Vagina (tissue), 2 donors: ENCODE results near the gene TCHH. TPM values are rescaled to one million over a fixed set of nuclear protein-coding genes. Genes with fewer than 3 reads are reported as not detected.

Experiments used
- DNase-seq, 2 donors: peaks; one replicate each; pipeline ENCODE4 v3.0.0-alpha.2; 2017; ENCODE audit errors: extremely low spot score in 2 of 2
- H3K27ac ChIP-seq: fragments of 200-600 bp; sonication (generic); one replicate; pipeline ENCODE4 v1.5.1; 2019
- H3K27me3 ChIP-seq: fragments of 200-600 bp; sonication (generic); one replicate; pipeline ENCODE4 v1.5.1; 2019
- H3K36me3 ChIP-seq, 2 donors: fragments of 200-600 bp; sonication (generic); one replicate each; pipeline ENCODE4 v1.5.1; 2017 to 2019
- H3K4me1 ChIP-seq: fragments of 200-600 bp; sonication (generic); one replicate; pipeline ENCODE4 v1.5.1; 2019
- H3K4me3 ChIP-seq, 2 donors: fragments of 200-600 bp; sonication (generic); 1 replicate in 1 of 2; 2 replicates in 1 of 2; pipeline ENCODE4 v1.5.1; 2016 to 2019
- H3K9me3 ChIP-seq: fragments of 200-600 bp; sonication (generic); one replicate; pipeline ENCODE4 v1.5.1; 2019
- CTCF ChIP-seq, 3 experiments: fragments of 450-650 bp in 2 of 3; fragments of 200-600 bp in 1 of 3; sonication (generic) in 1 of 3; IDR thresholded peaks; one replicate each; pipeline ENCODE4 v1.5.1; 2017 to 2019; ENCODE audit warnings: antibody characterized with exemption in 3 of 3, mild to moderate bottlenecking in 2 of 3, moderate library complexity in 2 of 3
- POLR2A ChIP-seq, 2 donors: fragments of 450-650 bp; IDR thresholded peaks; one replicate each; pipeline ENCODE4 v1.6.1; 2017; ENCODE audit warnings: antibody characterized with exemption in 2 of 2, mild to moderate bottlenecking in 2 of 2, moderate library complexity in 2 of 2
- POLR2AphosphoS5 ChIP-seq, 2 donors: sonication (generic); formaldehyde crosslinking; IDR thresholded peaks; one replicate each; pipeline ENCODE4 v1.9.0; 2017; ENCODE audit warnings: antibody characterized with exemption in 2 of 2, mild to moderate bottlenecking in 2 of 2, low read depth in 1 of 2; ENCODE audit not compliant: insufficient read depth in 1 of 2
- intact Hi-C: fragments of 100-400 bp; cut with DNase I; formaldehyde crosslinking; loops from one replicate; pipeline ENCODE4 v1.15.1; 2023
- total RNA-seq: library from RNA; depleted of rRNA; stranded (reverse); fragments of >200 nt; gene quantifications from one replicate; pipeline ENCODE4 v1.2.3, GENCODE V29; 2016

The TCHH gene
- total RNA-seq, 1 donor from 2014 or later = 0.25 TPM

DNA sequence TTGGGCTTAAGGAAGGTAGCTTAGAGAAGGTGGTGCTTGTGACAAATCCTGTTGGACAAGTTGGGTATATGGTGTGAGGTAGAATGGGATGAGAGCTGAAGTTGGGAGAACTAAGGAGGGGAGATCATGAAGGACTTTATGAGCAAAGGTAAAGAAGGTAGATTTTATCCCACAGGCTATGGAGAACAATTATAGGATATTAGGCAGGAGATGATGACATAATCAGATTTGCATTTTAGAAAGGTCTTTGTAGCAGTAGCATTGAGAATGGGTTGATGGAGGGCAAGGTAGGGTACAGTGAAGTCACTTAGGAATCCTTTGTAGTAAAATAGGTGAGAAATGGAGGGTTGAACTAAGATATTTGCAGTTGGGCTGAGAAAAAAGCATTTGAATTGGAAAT, 14.9 kb upstream of the TCHH start:
- intact Hi-C loops = no loop called here
- TF ChIP-seq POLR2A (IDR thresholded peaks at IDR 0.05) = no peak
- TF ChIP-seq CTCF (IDR thresholded peaks at IDR 0.05) = no peak
- TF ChIP-seq POLR2AphosphoS5 (IDR thresholded peaks at IDR 0.05; ENCODE audit: insufficient read depth in 1 of 2, low read depth in 1 of 2) = no peak
- DNase-seq = no peak
- no peak overlapping the region for H3K4me3 ChIP-seq
- no peaks in the 10 kb centered on the region for H3K9me3 ChIP-seq
- no peaks in the 10 kb centered on the region for H3K36me3 ChIP-seq
- no peaks in the 10 kb centered on the region for H3K4me1 ChIP-seq
- no peaks in the 10 kb centered on the region for H3K27me3 ChIP-seq
- H3K27ac ChIP-seq = no peak overlapping the region

DNA sequence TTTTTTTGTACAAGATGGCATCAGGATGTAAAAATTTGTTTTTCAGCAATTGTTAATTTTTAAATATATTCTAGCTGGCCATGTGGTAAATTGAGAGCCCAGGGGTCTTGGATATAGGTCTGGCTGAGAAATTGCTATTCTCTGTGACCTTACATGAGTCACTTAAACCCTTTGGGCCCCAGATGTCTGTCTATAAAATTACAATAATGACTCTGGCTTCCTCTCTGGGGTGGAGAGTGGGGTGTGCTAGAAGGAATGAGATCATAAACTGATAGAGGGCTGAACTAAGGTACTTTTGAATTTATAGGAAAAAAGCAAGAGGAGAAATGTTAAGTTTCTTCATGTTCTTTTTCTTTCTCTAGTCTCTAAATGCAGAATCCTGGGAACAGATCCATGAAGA, 12.4 kb upstream of the TCHH start:
- Histone ChIP-seq H3K4me3 (no peak overlapping the region), H3K27me3 (no peaks in the 10 kb centered on the region), H3K4me1 (no peaks in the 10 kb centered on the region), H3K36me3 (no peaks in the 10 kb centered on the region), H3K9me3 (no peaks in the 10 kb centered on the region), H3K27ac (no peak overlapping the region)
- TF ChIP-seq POLR2A (IDR thresholded peaks at IDR 0.05) (no peak), POLR2AphosphoS5 (IDR thresholded peaks at IDR 0.05; ENCODE audit: insufficient read depth in 1 of 2, low read depth in 1 of 2) (no peak), CTCF (IDR thresholded peaks at IDR 0.05) (no peak)
- intact Hi-C loops = no loop called here
- no peak for DNase-seq

DNA sequence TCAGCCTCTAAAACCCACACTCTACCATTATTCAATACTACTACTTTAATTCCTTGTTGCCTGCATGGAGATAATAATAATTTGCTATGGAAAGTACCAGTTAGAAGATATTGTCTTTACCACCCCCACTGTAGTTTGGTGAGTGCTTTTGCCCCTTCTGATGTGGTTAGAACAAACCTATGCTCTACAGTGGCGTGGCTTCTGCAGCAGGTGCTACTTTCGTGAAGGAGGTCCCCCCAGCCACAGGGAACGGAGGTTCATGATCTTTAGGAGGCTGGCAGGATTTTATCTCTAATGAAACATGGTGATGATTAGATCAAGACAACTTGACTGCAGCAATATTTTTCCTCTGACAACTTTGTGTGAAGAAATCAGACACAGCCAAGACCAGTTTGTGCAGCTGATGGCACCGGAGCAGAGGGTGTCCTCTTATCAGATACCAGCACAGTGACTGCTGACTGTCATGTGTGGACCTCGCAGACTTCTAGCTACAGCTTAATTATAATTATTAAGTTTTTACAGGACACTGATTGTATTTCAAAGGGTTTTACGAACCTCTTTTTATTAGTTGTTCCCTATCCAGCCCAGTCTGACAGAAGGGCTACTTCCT, 10.7 kb upstream of the TCHH start:
- intact Hi-C loops = no loop called here
- Histone ChIP-seq H3K27me3 (no peaks in the 10 kb centered on the region), H3K9me3 (no peaks in the 10 kb centered on the region), H3K27ac (no peak overlapping the region), H3K4me1 (no peaks in the 10 kb centered on the region), H3K4me3 (no peak overlapping the region), H3K36me3 (no peaks in the 10 kb centered on the region)
- no peak for TF ChIP-seq POLR2AphosphoS5 (IDR thresholded peaks at IDR 0.05; ENCODE audit: insufficient read depth in 1 of 2, low read depth in 1 of 2)
- TF ChIP-seq POLR2A (IDR thresholded peaks at IDR 0.05) = no peak
- no peak for TF ChIP-seq CTCF (IDR thresholded peaks at IDR 0.05)
- no peak for DNase-seq

- TF ChIP-seq CTCF (IDR thresholded peaks at IDR 0.05) (no peak), POLR2A (IDR thresholded peaks at IDR 0.05) (no peak), POLR2AphosphoS5 (IDR thresholded peaks at IDR 0.05; ENCODE audit: insufficient read depth in 1 of 2, low read depth in 1 of 2) (no peak)
- Histone ChIP-seq H3K27ac (no peak overlapping the region), H3K4me3 (no peak overlapping the region), H3K27me3 (no peaks in the 10 kb centered on the region), H3K36me3 (no peaks in the 10 kb centered on the region), H3K4me1 (no peaks in the 10 kb centered on the region), H3K9me3 (no peaks in the 10 kb centered on the region)
- DNase-seq = no peak
- intact Hi-C loops = no loop called here
Measured at GRCh38 chr1:152118915-152119314, 3.7 kb upstream of the TCHH start.

GRCh38 chr1:152112885-152113432, 2.3 kb downstream of the TCHH start:
- H3K27me3 ChIP-seq = peaks cover 5% of the 10 kb centered on the region
- H3K9me3 ChIP-seq = no peaks in the 10 kb centered on the region
- intact Hi-C loops = no loop called here
- no peak overlapping the region for H3K27ac ChIP-seq
- peaks cover 40% of the 10 kb centered on the region for H3K4me1 ChIP-seq
- no peak for TF ChIP-seq POLR2AphosphoS5 (IDR thresholded peaks at IDR 0.05; ENCODE audit: insufficient read depth in 1 of 2, low read depth in 1 of 2)
- TF ChIP-seq CTCF (IDR thresholded peaks at IDR 0.05) = no peak
- TF ChIP-seq POLR2A (IDR thresholded peaks at IDR 0.05) = no peak
- DNase-seq = no peak
- no peak overlapping the region for H3K4me3 ChIP-seq
- no peaks in the 10 kb centered on the region for H3K36me3 ChIP-seq
